SH-SY5Y (cell line): ENCODE measurements around the gene SORCS3.

Experiments used
- GATA2 ChIP-seq: IDR thresholded peaks from 2 replicates; pipeline ENCODE4 v1.6.1; 2011; ENCODE audit warnings: mild to moderate bottlenecking, low read depth, low read length
- GATA3 ChIP-seq: IDR thresholded peaks from 2 replicates; pipeline ENCODE4 v1.6.1; 2011; ENCODE audit warnings: low read depth, mild to moderate bottlenecking, low read length, moderate library complexity

- no peak for TF ChIP-seq GATA2
- no peak for TF ChIP-seq GATA3
Measured at GRCh38 chr10:105102977-105103376, 461.9 kb downstream of the SORCS3 start.
